GM12801 (cell line): ENCODE measurements around the gene SDK1.

Experiments
- TF ChIP-seq, protein P1 (sequence below): IDR thresholded peaks from one replicate; pipeline ENCODE4 v1.5.1; 2011; ENCODE audit warnings: control low read depth; ENCODE audit not compliant: insufficient read length; ENCODE audit errors: extremely low read depth

SDK1 gene

GRCh38 chr7:4069268-4070095 is 768.4 kb downstream of the SDK1 start:
- TF ChIP-seq, protein P1, sequence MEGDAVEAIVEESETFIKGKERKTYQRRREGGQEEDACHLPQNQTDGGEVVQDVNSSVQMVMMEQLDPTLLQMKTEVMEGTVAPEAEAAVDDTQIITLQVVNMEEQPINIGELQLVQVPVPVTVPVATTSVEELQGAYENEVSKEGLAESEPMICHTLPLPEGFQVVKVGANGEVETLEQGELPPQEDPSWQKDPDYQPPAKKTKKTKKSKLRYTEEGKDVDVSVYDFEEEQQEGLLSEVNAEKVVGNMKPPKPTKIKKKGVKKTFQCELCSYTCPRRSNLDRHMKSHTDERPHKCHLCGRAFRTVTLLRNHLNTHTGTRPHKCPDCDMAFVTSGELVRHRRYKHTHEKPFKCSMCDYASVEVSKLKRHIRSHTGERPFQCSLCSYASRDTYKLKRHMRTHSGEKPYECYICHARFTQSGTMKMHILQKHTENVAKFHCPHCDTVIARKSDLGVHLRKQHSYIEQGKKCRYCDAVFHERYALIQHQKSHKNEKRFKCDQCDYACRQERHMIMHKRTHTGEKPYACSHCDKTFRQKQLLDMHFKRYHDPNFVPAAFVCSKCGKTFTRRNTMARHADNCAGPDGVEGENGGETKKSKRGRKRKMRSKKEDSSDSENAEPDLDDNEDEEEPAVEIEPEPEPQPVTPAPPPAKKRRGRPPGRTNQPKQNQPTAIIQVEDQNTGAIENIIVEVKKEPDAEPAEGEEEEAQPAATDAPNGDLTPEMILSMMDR, result no peak

GRCh38 chr7:4070214-4070613 is 769.2 kb downstream of the SDK1 start:
- TF ChIP-seq, protein P1, result no peak

- TF ChIP-seq, protein P1, result no peak
Measured at GRCh38 chr7:4071370-4072058, 770.5 kb downstream of the SDK1 start.

GRCh38 chr7:4072161-4072925 is 771.3 kb downstream of the SDK1 start:
- TF ChIP-seq, protein P1, result no peak

DNA sequence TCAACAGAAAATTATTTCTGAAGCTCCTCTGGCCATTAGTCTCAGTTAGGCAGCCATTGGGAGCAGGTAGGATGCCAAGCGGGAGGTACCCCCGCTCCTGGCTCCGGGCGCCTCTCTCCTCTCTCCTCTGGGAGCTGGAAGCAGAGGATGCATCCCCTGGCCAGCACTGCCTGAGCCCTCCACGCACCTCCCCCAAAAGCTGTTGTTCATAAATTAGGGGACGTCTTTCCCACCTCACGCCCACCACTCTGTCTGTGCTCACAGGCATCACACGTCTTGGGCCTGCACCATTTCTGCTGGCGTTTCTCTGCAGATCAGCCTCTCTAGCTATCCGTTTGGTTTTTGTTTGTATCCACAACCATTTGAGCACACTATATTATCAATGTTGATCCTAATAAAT is 772.0 kb downstream of the SDK1 start:
- TF ChIP-seq, protein P1, result no peak

DNA sequence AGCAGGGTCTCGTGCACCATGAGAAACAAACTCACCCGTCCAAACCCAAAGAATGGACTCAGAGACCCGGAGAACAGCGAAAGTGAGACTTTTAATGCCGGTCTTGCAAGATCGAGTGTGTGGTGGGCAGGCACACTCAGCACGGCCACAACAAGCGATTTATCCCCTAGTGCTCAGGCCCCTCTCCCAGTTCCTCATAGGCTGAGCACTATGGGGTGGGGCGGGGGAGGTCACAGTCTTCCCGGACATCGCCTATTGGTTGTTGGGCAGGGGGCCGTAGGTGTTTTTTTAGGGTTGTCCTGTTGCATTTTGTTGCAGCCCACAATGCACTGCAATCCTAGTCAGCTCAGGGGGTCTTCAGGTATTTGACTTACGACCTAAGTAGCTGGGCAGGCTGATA is 772.7 kb downstream of the SDK1 start:
- TF ChIP-seq, protein P1, result no peak

DNA sequence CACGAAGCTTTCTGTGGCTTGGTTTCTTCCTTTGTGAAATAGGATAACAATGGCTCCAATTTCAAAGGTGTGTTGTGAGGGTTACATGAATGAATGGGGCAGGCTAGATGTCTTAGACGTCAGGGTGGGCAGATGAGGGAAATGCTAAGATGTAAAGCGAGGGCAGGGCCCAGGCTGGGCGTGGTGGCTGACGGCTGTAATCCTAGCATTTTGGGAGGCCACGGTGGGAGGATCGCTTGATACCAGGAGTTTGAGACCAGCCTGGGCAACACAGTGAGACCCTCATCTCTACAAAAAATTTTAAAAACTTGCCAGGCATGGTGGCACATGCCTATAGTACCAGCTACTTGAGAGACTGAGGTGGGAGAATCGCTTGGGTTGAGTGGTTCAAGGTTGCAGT is 773.4 kb downstream of the SDK1 start:
- TF ChIP-seq, protein P1, result no peak
